Measurements from ENCODE around the gene CYSLTR2.

DNA sequence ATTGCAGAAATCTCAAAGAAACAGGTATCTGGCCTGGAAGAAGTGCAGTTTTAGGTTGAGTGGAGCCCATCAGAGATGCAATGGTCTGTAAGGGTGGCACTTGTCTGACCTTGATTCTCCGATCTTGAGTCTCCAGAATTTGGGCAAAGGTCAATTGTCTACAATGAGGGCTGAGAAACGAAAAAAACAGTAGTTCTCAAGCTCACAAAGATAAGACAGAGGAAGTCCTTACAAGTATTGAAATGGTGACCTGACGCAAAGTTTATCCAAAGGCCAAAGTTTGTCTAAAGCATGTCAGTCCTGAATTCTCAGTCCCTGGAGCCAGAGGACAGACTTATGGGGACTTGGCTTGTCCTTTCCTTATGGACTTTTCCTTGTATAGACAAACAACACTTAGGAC, 40.3 kb downstream of the CYSLTR2 start:
- TF ChIP-seq EP300 (IDR thresholded peaks at IDR 0.05; ENCODE audit: borderline replicate concordance) (no peak), REST (IDR thresholded peaks at IDR 0.05; ENCODE audit: low read depth) (no peak), MAX (IDR thresholded peaks at IDR 0.05) (no peak), CREB1 (IDR thresholded peaks at IDR 0.05; ENCODE audit: low read depth) (no peak), RAD21 (IDR thresholded peaks at IDR 0.05; ENCODE audit: low read depth) (no peak), TAF1 (IDR thresholded peaks at IDR 0.05; ENCODE audit: low read depth) (no peak), YY1 (IDR thresholded peaks at IDR 0.05; ENCODE audit: low read depth) (no peak), TEAD4 (IDR thresholded peaks at IDR 0.05) (no peak), TCF12 (IDR thresholded peaks at IDR 0.05; ENCODE audit: low read depth) (no peak), CEBPB (IDR thresholded peaks at IDR 0.05) (no peak)
